ENCODE data around the gene ANKRD28. TPM values are rescaled to one million over a fixed set of nuclear protein-coding genes. Genes with fewer than 3 reads are reported as not detected.

ANKRD28 gene
- total RNA-seq, 2 donors from 2014 or later, result 40.7 to 46.2 TPM

DNA sequence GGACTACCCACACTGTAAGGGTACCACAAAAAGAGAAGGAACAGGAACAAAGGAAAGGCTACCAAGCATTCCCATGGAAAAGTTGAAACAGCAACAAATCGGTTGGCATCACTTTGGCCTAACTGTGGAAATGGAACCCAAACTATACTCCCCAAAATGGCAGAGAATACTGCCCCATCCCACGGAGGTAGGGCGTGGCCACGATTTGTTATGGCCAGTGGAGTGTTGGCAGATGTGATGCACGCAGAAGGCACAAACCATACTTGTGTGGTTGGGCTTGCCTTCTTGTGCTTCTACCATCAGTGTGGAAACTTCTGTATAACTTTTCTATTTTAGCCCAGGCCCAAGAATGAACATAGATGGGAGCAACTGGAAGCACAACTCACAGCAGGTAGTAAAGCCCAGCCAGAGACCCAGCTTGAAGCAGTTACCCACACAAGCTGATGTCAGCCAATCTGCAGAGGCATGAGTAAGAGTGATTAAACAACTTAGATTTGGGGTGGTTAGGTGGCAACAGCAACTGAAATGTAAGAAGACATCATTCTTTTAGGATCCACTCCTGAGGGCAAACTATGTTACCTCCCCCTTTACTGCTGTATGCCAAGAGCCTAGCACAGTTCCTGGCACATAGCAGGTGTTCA is 132.1 kb downstream of the ANKRD28 start:
- no peaks in the 10 kb centered on the region for H3K36me3 ChIP-seq
- H3K4me1 ChIP-seq, result no peaks in the 10 kb centered on the region
- H3K4me3 ChIP-seq, result no peak overlapping the region
- no peak for DNase-seq
- H3K27ac ChIP-seq, result no peak overlapping the region
- intact Hi-C loops (cut with DNase I), result no loop called here
- no peaks in the 10 kb centered on the region for H3K9me3 ChIP-seq
- no peak overlapping the region for H3K9ac ChIP-seq (ENCODE audit: low read depth in 2 of 2, low read length in 2 of 2)
- no peaks in the 10 kb centered on the region for H3K27me3 ChIP-seq
- TF ChIP-seq, protein P1, sequence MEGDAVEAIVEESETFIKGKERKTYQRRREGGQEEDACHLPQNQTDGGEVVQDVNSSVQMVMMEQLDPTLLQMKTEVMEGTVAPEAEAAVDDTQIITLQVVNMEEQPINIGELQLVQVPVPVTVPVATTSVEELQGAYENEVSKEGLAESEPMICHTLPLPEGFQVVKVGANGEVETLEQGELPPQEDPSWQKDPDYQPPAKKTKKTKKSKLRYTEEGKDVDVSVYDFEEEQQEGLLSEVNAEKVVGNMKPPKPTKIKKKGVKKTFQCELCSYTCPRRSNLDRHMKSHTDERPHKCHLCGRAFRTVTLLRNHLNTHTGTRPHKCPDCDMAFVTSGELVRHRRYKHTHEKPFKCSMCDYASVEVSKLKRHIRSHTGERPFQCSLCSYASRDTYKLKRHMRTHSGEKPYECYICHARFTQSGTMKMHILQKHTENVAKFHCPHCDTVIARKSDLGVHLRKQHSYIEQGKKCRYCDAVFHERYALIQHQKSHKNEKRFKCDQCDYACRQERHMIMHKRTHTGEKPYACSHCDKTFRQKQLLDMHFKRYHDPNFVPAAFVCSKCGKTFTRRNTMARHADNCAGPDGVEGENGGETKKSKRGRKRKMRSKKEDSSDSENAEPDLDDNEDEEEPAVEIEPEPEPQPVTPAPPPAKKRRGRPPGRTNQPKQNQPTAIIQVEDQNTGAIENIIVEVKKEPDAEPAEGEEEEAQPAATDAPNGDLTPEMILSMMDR (IDR thresholded peaks at IDR 0.05), result no peak

GRCh38 chr3:15664144-15664543 is 133.6 kb downstream of the ANKRD28 start:
- no peak overlapping the region for H3K4me3 ChIP-seq
- H3K9ac ChIP-seq (ENCODE audit: low read depth in 2 of 2, low read length in 2 of 2), result no peak overlapping the region
- TF ChIP-seq, protein P1 (IDR thresholded peaks at IDR 0.05), result no peak
- no peaks in the 10 kb centered on the region for H3K4me1 ChIP-seq
- DNase-seq, result no peak
- no peaks in the 10 kb centered on the region for H3K9me3 ChIP-seq
- H3K27me3 ChIP-seq, result no peaks in the 10 kb centered on the region
- H3K36me3 ChIP-seq, result no peaks in the 10 kb centered on the region
- intact Hi-C loops (cut with DNase I), result no loop called here
- no peak overlapping the region for H3K27ac ChIP-seq

DNA sequence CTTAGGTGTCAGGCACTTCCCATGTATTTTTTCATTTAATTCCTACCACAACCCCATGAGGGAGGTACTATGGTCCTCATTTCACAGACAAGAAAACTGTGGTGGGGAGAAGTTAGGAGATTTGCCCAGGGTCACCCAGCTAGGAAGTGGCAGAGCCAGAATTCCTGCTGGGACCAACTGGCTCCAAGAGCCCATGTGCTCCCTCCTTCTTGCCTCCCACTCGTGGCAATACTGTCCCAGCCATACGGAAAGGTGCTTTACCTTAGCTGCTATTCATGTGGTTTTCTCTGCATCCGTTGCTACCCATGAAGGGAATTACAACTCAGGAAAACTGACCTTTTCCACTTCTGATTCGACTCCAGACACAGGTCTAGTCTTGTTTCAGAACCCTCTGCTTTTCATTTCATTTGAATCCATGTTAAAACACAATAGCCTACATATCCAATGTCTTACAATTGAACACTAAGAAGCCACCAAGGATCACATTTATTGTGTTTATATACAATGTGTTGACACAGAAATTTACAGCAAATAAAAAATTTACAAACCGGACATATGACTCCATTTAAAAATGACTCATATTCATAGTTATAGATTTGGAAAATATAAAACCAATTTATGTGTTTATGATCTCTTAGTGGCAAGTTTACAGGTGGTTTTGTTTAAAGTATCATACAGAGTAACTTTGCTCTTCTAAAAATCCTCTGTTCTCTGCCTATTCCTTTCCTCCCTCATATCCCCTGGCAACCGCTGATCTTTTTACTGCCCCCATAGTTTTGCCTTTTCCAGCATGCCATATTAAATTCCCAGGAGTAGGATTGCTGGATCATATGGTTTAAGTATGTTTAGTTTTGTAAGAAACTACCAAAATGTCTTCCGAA is 137.5 kb downstream of the ANKRD28 start:
- TF ChIP-seq, protein P1 (IDR thresholded peaks at IDR 0.05), result no peak

GRCh38 chr3:15659254-15659975 is 138.4 kb downstream of the ANKRD28 start:
- TF ChIP-seq, protein P1 (IDR thresholded peaks at IDR 0.05), result no peak
- Histone ChIP-seq H3K4me1 (no peaks in the 10 kb centered on the region), H3K27ac (no peak overlapping the region), H3K27me3 (no peaks in the 10 kb centered on the region), H3K36me3 (no peaks in the 10 kb centered on the region), H3K9ac (ENCODE audit: low read depth in 2 of 2, low read length in 2 of 2) (no peak overlapping the region), H3K4me3 (no peak overlapping the region), H3K9me3 (no peaks in the 10 kb centered on the region)
- DNase-seq, result no peak
- intact Hi-C loops (cut with DNase I), result no loop called here

More for the DNA sequence above, 137.5 kb downstream of the ANKRD28 start:
- no peak overlapping the region for H3K4me3 ChIP-seq
- H3K9ac ChIP-seq (ENCODE audit: low read depth in 2 of 2, low read length in 2 of 2), result no peak overlapping the region
- no peaks in the 10 kb centered on the region for H3K27me3 ChIP-seq
- no peaks in the 10 kb centered on the region for H3K9me3 ChIP-seq
- H3K36me3 ChIP-seq, result no peaks in the 10 kb centered on the region
- H3K27ac ChIP-seq, result no peak overlapping the region
- H3K4me1 ChIP-seq, result no peaks in the 10 kb centered on the region
- intact Hi-C loops (cut with DNase I), result no loop called here
- no peak for DNase-seq

GRCh38 chr3:15657016-15657415 is 140.8 kb downstream of the ANKRD28 start:
- no peak for DNase-seq
- Histone ChIP-seq H3K27me3 (no peaks in the 10 kb centered on the region), H3K4me3 (no peak overlapping the region), H3K4me1 (no peaks in the 10 kb centered on the region), H3K36me3 (no peaks in the 10 kb centered on the region), H3K27ac (no peak overlapping the region), H3K9me3 (no peaks in the 10 kb centered on the region), H3K9ac (ENCODE audit: low read depth in 2 of 2, low read length in 2 of 2) (no peak overlapping the region)
- intact Hi-C loops (cut with DNase I), result no loop called here
- TF ChIP-seq, protein P1 (IDR thresholded peaks at IDR 0.05), result no peak

Measured in colonic mucosa (tissue), 4 donors.